HepG2 (cell line): ENCODE results near the gene COASY. TPM values are rescaled to one million over a fixed set of nuclear protein-coding genes. Genes with fewer than 3 reads are reported as not detected.
A peak's percentile ranks its signal among the peaks of the same experiment; 100 is the strongest.

ENCODE experiments used
- ARNT2 ChIP-seq: sonication (generic); formaldehyde crosslinking; IDR thresholded peaks from 2 replicates; pipeline ENCODE4 v1.8.0; 2022; ENCODE audit warnings: mild to moderate bottlenecking, low read depth, missing genetic modification reagents, moderate library complexity
- ATF7 ChIP-seq, 2 experiments: fragments of 450-650 bp in 1 of 2; sonication (generic) in 1 of 2; formaldehyde crosslinking in 1 of 2; IDR thresholded peaks; 2 replicates each; pipeline versions ENCODE4 v1.4.0 to v1.6.1; 2016 to 2020; ENCODE audit warnings: antibody characterized with exemption in 1 of 2, mild to moderate bottlenecking in 1 of 2, missing genetic modification reagents in 1 of 2
- ATM ChIP-seq: fragments of 450-650 bp; IDR thresholded peaks from 2 replicates; pipeline ENCODE4 v1.7.1; 2017; ENCODE audit warnings: mild to moderate bottlenecking, borderline replicate concordance
- CCDC6 ChIP-seq: sonication (generic); formaldehyde crosslinking; IDR thresholded peaks from 2 replicates; pipeline ENCODE4 v1.8.1; 2022; ENCODE audit warnings: mild to moderate bottlenecking, missing genetic modification reagents, moderate library complexity
- CEBPB ChIP-seq: IDR thresholded peaks from 2 replicates; pipeline ENCODE4 v1.6.1; 2011; ENCODE audit warnings: low read depth, low read length, improper control_type of control experiment, borderline replicate concordance
- CSRNP1 ChIP-seq: sonication (generic); formaldehyde crosslinking; IDR thresholded peaks from 2 replicates; pipeline ENCODE4 v1.8.1; 2023; ENCODE audit warnings: mild to moderate bottlenecking, missing genetic modification reagents
- KDM5B ChIP-seq: sonication (generic); formaldehyde crosslinking; IDR thresholded peaks from 2 replicates; pipeline ENCODE4 v1.4.0; 2020; ENCODE audit warnings: missing genetic modification reagents, mild to moderate bottlenecking, borderline replicate concordance
- KLF15 ChIP-seq: sonication (generic); formaldehyde crosslinking; IDR thresholded peaks from 2 replicates; pipeline ENCODE4 v1.8.1; 2023; ENCODE audit warnings: borderline replicate concordance, mild to moderate bottlenecking, inconsistent platforms, missing genetic modification reagents, mixed read lengths
- MEIS1 ChIP-seq: sonication (generic); formaldehyde crosslinking; IDR thresholded peaks from 2 replicates; pipeline ENCODE4 v1.9.0; 2021; ENCODE audit warnings: mild to moderate bottlenecking, missing genetic modification reagents, moderate library complexity, borderline replicate concordance
- MLXIP ChIP-seq: sonication (generic); formaldehyde crosslinking; IDR thresholded peaks from 2 replicates; pipeline ENCODE4 v1.9.0; 2021; ENCODE audit warnings: missing genetic modification reagents, borderline replicate concordance
- NR2F1 ChIP-seq, 2 experiments: fragments of 450-650 bp in 1 of 2; formaldehyde crosslinking in 1 of 2; IDR thresholded peaks; 2 replicates each; pipeline versions ENCODE4 v1.5.0 to v1.6.1; 2016 to 2020; ENCODE audit warnings: mild to moderate bottlenecking in 1 of 2, missing compliant biosample characterization in 1 of 2, missing genetic modification reagents in 1 of 2, moderate library complexity in 1 of 2
- RAD51 ChIP-seq: fragments of 450-650 bp; IDR thresholded peaks from 2 replicates; pipeline ENCODE4 v1.6.1; 2016; ENCODE audit warnings: borderline replicate concordance
- RBAK ChIP-seq: sonication (generic); formaldehyde crosslinking; IDR thresholded peaks from 2 replicates; pipeline ENCODE4 v1.5.1; 2020; ENCODE audit warnings: mild to moderate bottlenecking, missing genetic modification reagents
- RELA ChIP-seq: sonication (generic); formaldehyde crosslinking; IDR thresholded peaks from 2 replicates; pipeline ENCODE4 v1.4.0; 2020; ENCODE audit warnings: missing genetic modification reagents
- RFXAP ChIP-seq: sonication (generic); formaldehyde crosslinking; IDR thresholded peaks from 2 replicates; pipeline ENCODE4 v1.4.0; 2020; ENCODE audit warnings: missing genetic modification reagents, borderline replicate concordance
- SAFB2 ChIP-seq: sonication (generic); formaldehyde crosslinking; IDR thresholded peaks from 2 replicates; pipeline ENCODE4 v1.5.1; 2020; ENCODE audit warnings: missing genetic modification reagents, low read depth, mild to moderate bottlenecking, borderline replicate concordance
- SMARCE1 ChIP-seq: fragments of 450-650 bp; IDR thresholded peaks from 2 replicates; pipeline ENCODE4 v1.6.1; 2017; ENCODE audit warnings: borderline replicate concordance
- SOX6 ChIP-seq, 2 experiments: fragments of 450-650 bp in 1 of 2; sonication (generic) in 1 of 2; formaldehyde crosslinking in 1 of 2; IDR thresholded peaks; 2 replicates each; pipeline versions ENCODE4 v1.4.0 to v1.6.1; 2017 to 2020; ENCODE audit warnings: antibody characterized with exemption in 1 of 2, mild to moderate bottlenecking in 1 of 2, missing genetic modification reagents in 1 of 2
- SRY ChIP-seq: sonication (generic); formaldehyde crosslinking; IDR thresholded peaks from 2 replicates; pipeline ENCODE4 v1.8.0; 2022; ENCODE audit warnings: mild to moderate bottlenecking, missing genetic modification reagents
- ZBTB20 ChIP-seq: sonication (generic); formaldehyde crosslinking; IDR thresholded peaks from 2 replicates; pipeline ENCODE4 v1.8.1; 2023; ENCODE audit warnings: missing genetic modification reagents, low read depth, mild to moderate bottlenecking, borderline replicate concordance
- ZNF10 ChIP-seq: sonication (generic); formaldehyde crosslinking; IDR thresholded peaks from 2 replicates; pipeline ENCODE4 v1.4.0; 2020; ENCODE audit warnings: mild to moderate bottlenecking, low read depth, missing genetic modification reagents, borderline replicate concordance
- ZNF124 ChIP-seq: sonication (generic); formaldehyde crosslinking; IDR thresholded peaks from 2 replicates; pipeline ENCODE4 v1.4.0; 2020; ENCODE audit warnings: missing genetic modification reagents
- ZNF296 ChIP-seq: sonication (generic); formaldehyde crosslinking; conservative IDR thresholded peaks from 2 replicates; pipeline ENCODE4 v1.5.0; 2020; ENCODE audit warnings: mild to moderate bottlenecking, missing genetic modification reagents
- ZNF460 ChIP-seq: sonication (generic); formaldehyde crosslinking; IDR thresholded peaks from 2 replicates; pipeline ENCODE4 v1.5.1; 2020; ENCODE audit warnings: missing genetic modification reagents, mild to moderate bottlenecking, borderline replicate concordance
- ZNF576 ChIP-seq: sonication (generic); formaldehyde crosslinking; IDR thresholded peaks from 2 replicates; pipeline ENCODE4 v1.4.0; 2020; ENCODE audit warnings: mild to moderate bottlenecking, missing genetic modification reagents
- ZNF615 ChIP-seq: sonication (generic); formaldehyde crosslinking; IDR thresholded peaks from 2 replicates; pipeline ENCODE4 v1.5.0; 2020; ENCODE audit warnings: mild to moderate bottlenecking, missing genetic modification reagents, borderline replicate concordance
- ZNF777 ChIP-seq: sonication (generic); formaldehyde crosslinking; IDR thresholded peaks from 2 replicates; pipeline ENCODE4 v1.4.0; 2020; ENCODE audit warnings: missing genetic modification reagents
- polyA plus RNA-seq, 8 experiments: library from polyadenylated mRNA; depleted of rRNA in 3 of 8; stranded (reverse) in 7 of 8; unstranded in 1 of 8; fragments of >200 nt; fragmentation: Illumina TruSeq in 4 of 8; extraction: Trizol in 4 of 8; gene quantifications; 2 replicates each; pipeline versions ENCODE4 v1.2.1 to v1.2.3, GENCODE V29; 2011 to 2016; ENCODE audit warnings: low read depth in 4 of 8, missing spikeins in 1 of 8, mixed read lengths in 1 of 8; ENCODE audit not compliant: insufficient read depth in 1 of 8
- total RNA-seq, 5 experiments: library from RNA; depleted of rRNA; stranded (reverse); fragments of >200 nt; fragmentation: Illumina TruSeq; extraction: Trizol; gene quantifications; 2 replicates each; pipeline ENCODE4 v1.2.3, GENCODE V29; 2016; ENCODE audit warnings: low read depth in 1 of 5

Gene COASY
- total and polyA plus RNA-seq, 2 of the 13 experiments (the other 11 are each of a cell fraction or from before 2014, with no cell fraction given) = 90.7 to 125 TPM

- TF ChIP-seq KLF15 (CRISPR knock-in tag) = no peak
- no peak for TF ChIP-seq MLXIP (CRISPR knock-in tag)
- no peak for TF ChIP-seq ATF7 (IDR thresholded peaks at IDR 0.05)
- TF ChIP-seq ATF7 (CRISPR knock-in tag; IDR thresholded peaks at IDR 0.05) = no peak
- TF ChIP-seq RBAK (CRISPR knock-in tag) = no peak
- TF ChIP-seq RFXAP (CRISPR knock-in tag) = no peak
- TF ChIP-seq RELA = no peak
- no peak for TF ChIP-seq RAD51
- peak; percentile 42 to 67; a peak in 3 of 4 replicates for TF ChIP-seq NR2F1 (CRISPR knock-in tag; IDR thresholded peaks at IDR 0.05)
- TF ChIP-seq ATM = no peak
- no peak for TF ChIP-seq ZNF576
- no peak for TF ChIP-seq MEIS1
- TF ChIP-seq ZNF296 (CRISPR knock-in tag) = no peak
- no peak for TF ChIP-seq CEBPB
- no peak for TF ChIP-seq ARNT2
- TF ChIP-seq CSRNP1 (CRISPR knock-in tag) = no peak
- no peak for TF ChIP-seq KDM5B
- TF ChIP-seq SMARCE1 = no peak
- no peak for TF ChIP-seq ZNF10 (CRISPR knock-in tag)
- TF ChIP-seq ZNF777 (CRISPR knock-in tag) = no peak
- TF ChIP-seq ZNF460 (CRISPR knock-in tag) = no peak
- no peak for TF ChIP-seq SOX6 (IDR thresholded peaks at IDR 0.05)
- no peak; the same call in 1 of the 2 replicates for TF ChIP-seq SOX6 (CRISPR knock-in tag; IDR thresholded peaks at IDR 0.05)
- 0 out of 2 replicates have a peak, but pooled peaks have one; percentile 17 for TF ChIP-seq SAFB2 (CRISPR knock-in tag)
- TF ChIP-seq ZNF615 = no peak
- TF ChIP-seq CCDC6 = 0 out of 2 replicates have a peak, but pooled peaks have one; percentile 41
- no peak for TF ChIP-seq ZNF124 (CRISPR knock-in tag)
- no peak for TF ChIP-seq ZBTB20
- TF ChIP-seq SRY = no peak
Measured at GRCh38 chr17:42544874-42545283, 17.1 kb upstream of the COASY start (continued).
